Measurements from ENCODE around the gene OR51B6.
"Not testable (repeated sequence)": the region's sequence is repeated elsewhere in the genome, so short reads cannot be mapped to it uniquely, and the experiment has no call there.

OR51B6 gene

GRCh38 chr11:5351208-5351607 is at the start of gene OR51B6:
Gene OR51B6 (plus strand): TSS chr11:5351508. CDS start chr11:5351508, 0 bp downstream.
- no peak within 1 kb of the TSS for H3K4me3 ChIP-seq (replicated peaks; ENCODE audit: low read depth, low read length)
- TF ChIP-seq CTCF (IDR thresholded peaks at IDR 0.05; ENCODE audit: low read depth, low read length, missing control alignments), result no peak
- DNase-seq (ENCODE audit: extremely low read depth, low read depth), result no peak

GRCh38 chr11:5301846-5302245 is 49.5 kb upstream of the OR51B6 start, which contains the start of gene OR51B4:
Gene OR51B4 (minus strand): TSS chr11:5301946. CDS start chr11:5301946, 0 bp downstream.
- no peak for TF ChIP-seq CTCF (IDR thresholded peaks at IDR 0.05; ENCODE audit: low read depth, low read length, missing control alignments)
- no peak for DNase-seq (ENCODE audit: extremely low read depth, low read depth)
- no peak within 1 kb of the TSS for H3K4me3 ChIP-seq (replicated peaks; ENCODE audit: low read depth, low read length)

- no peak overlapping the region for H3K4me3 ChIP-seq (replicated peaks; ENCODE audit: low read depth, low read length)
- DNase-seq (ENCODE audit: extremely low read depth, low read depth), result no peak
- TF ChIP-seq CTCF (IDR thresholded peaks at IDR 0.05; ENCODE audit: low read depth, low read length, missing control alignments), result no peak
Observed at GRCh38 chr11:5303626-5304025, 47.7 kb upstream of the OR51B6 start.

GRCh38 chr11:5304046-5304445 is 47.3 kb upstream of the OR51B6 start:
- TF ChIP-seq CTCF (IDR thresholded peaks at IDR 0.05; ENCODE audit: low read depth, low read length, missing control alignments), result no peak
- DNase-seq (ENCODE audit: extremely low read depth, low read depth), result no peak
- no peak overlapping the region for H3K4me3 ChIP-seq (replicated peaks; ENCODE audit: low read depth, low read length)

- no peak for TF ChIP-seq CTCF (IDR thresholded peaks at IDR 0.05; ENCODE audit: low read depth, low read length, missing control alignments)
- H3K4me3 ChIP-seq (replicated peaks; ENCODE audit: low read depth, low read length), result no peak overlapping the region
- DNase-seq (ENCODE audit: extremely low read depth, low read depth), result no peak
Observed at GRCh38 chr11:5307256-5308019, 43.9 kb upstream of the OR51B6 start.

GRCh38 chr11:5310423-5310822 is 40.9 kb upstream of the OR51B6 start:
- no peak for DNase-seq (ENCODE audit: extremely low read depth, low read depth)
- H3K4me3 ChIP-seq (replicated peaks; ENCODE audit: low read depth, low read length), result no peak overlapping the region
- no peak for TF ChIP-seq CTCF (IDR thresholded peaks at IDR 0.05; ENCODE audit: low read depth, low read length, missing control alignments)

- DNase-seq (ENCODE audit: extremely low read depth, low read depth); H3K4me3 ChIP-seq (replicated peaks; ENCODE audit: low read depth, low read length): not testable (repeated sequence)
Observed at GRCh38 chr11:5313326-5314023, 37.8 kb upstream of the OR51B6 start.
